Stimulated activated CD4-positive, alpha-beta T cell treated with anti-CD3 and anti-CD28 coated beads, Interleukin-1b, Interleukin-23, amount 100 ng/mL, for 1 hour (primary cell): Measurements from ENCODE around the gene CMAS.
"Not testable (repeated sequence)": the region's sequence is repeated elsewhere in the genome, so short reads cannot be mapped to it uniquely, and the experiment has no call there.

ENCODE experiments used
- DNase-seq, 2 donors: peaks; one replicate each; pipeline ENCODE4 v3.0.0-alpha.2; 2020; ENCODE audit warnings: low read depth in 2 of 2

The CMAS gene

DNA sequence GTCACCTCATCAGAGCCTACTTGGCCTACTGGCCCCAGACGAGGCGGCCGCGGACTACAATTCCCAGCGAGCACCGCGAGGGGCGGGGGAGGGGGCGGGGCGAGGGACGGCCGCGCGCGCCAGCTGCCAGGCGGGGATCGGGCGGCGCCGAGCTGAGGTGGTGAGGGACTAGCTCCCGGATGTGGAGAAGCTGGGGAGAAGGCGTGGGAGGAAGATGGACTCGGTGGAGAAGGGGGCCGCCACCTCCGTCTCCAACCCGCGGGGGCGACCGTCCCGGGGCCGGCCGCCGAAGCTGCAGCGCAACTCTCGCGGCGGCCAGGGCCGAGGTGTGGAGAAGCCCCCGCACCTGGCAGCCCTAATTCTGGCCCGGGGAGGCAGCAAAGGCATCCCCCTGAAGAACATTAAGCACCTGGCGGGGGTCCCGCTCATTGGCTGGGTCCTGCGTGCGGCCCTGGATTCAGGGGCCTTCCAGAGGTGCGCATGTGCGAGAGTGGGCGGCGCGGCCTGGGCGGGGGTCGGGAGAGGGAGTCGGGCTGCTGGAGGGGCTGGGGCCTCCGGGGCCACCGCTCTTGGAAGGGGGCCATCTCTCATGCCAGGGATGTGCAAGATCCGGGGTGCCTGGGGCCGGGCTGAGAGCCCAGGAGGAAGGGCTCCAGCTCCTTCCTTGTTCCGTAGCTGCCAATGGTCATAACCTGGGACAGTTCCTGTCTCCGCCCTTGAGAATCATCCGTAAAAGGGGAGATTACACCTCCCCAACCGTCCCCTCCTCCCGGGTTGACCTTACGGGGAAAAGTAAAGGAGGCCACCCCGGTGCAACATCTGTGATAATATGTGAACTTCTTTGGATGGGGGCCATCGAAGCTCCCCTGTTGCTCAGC is at the start of gene CMAS:
TSS of gene CMAS (plus strand) at position 129 of the 878 bp plus-strand sequence. CDS start at position 215, 86 bp downstream.
- DNase-seq = peak; percentile 42 to 72

GRCh38 chr12:21998295-21998694 is 47.7 kb upstream of the CMAS start:
- DNase-seq = no peak

DNA sequence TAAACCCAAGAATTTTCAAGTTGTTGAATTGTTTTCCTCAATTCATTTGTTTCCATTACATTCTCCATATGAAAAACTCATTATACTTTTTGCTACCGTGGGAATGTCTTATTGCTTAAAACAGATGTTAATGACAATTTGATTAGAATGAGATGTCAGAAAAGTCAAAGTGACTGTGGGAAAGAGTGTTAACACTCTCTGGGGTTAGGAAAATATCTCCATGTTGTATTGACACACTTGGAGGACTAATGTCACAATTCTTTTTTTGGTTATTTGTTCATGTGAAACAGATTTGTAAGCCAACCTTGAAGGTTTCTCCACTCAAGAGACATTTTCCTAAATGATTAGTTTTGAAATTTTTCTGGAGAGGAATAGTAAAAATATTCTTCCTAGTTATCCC is 47.2 kb upstream of the CMAS start:
- no peak for DNase-seq

GRCh38 chr12:22002430-22002829 is 43.6 kb upstream of the CMAS start:
- no peak for DNase-seq

DNA sequence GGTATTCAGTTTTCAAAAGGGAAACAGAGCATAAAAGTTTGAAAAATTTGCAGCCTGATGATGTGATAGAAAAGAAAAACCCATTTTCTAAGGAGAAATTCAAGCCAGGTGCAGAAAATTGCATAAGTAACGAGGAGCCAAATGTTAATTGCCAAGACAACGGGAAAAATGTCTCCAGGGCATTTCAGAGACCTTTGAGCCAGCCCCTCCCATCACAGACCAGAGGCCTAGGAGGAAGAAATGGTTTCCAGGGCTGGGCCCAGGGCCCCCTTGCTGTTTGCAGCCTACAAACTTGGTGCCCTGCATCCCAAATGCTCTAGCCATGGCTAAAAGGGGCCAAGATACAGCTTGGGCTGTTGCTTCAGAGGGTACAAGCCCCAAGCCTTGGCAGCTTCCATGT is 38.2 kb upstream of the CMAS start:
- DNase-seq = not testable (repeated sequence)

- DNase-seq = no peak
Measured at GRCh38 chr12:22008196-22008595, 37.8 kb upstream of the CMAS start.

- no peak for DNase-seq
Measured at GRCh38 chr12:22014041-22014782, 31.8 kb upstream of the CMAS start.

DNA sequence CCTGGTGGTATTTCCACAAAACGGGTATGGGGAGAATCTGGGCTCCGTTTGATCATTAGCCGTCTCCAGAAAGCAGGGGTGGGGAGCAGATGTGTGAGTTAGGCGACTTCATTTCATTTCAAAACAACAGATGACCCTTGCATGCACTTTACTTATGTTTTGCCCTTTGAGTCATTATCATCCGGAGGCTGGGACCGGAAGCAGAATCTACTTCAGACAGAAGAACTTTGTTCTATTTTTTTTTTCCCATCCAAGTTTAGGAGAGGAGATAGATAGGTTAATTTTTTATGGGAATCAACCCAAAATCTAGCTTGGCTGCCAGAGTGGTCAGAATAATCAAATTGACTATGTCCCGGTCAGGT is 31.3 kb upstream of the CMAS start:
- DNase-seq = no peak

DNA sequence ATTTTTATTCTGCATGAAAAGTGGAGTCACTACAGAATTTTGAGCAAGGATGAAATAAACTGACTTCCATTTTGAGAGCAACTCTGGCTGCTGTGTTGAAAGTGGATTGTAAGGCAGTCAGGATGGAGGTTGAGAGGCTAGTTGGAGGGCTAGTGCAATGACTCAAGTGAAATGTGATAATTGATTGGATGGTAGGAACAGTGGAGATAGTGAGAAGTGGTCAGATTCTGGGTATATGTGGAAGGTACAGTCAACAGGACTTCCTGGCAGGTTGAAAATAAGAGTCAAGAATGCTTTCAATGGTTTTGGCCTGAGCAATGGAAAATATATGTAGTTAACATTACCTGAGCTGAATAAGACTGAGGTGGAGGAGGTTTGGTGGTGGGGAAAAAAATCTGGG is 29.0 kb upstream of the CMAS start:
- no peak for DNase-seq

DNA sequence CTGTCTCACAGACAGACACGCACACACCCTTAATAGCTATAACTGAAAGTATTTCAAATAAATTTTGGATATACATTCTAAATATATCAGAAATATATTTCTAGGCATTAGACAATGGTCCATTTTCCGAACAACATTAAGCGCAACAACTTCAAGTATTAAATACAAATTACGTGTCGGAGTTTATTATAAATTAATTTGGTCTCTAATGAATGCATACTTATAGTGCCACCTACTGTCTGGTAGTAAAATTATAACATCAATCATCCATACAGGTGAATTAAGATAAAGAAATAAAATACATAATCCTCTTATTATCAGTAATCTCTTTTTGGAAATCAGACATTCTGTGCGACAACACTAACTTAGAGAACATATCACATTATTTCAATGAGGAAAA is 27.2 kb upstream of the CMAS start:
- no peak for DNase-seq

GRCh38 chr12:22023489-22023888 is 22.5 kb upstream of the CMAS start:
- DNase-seq = not testable (repeated sequence)

GRCh38 chr12:22029491-22029890 is 16.5 kb upstream of the CMAS start:
- DNase-seq = no peak

GRCh38 chr12:22029991-22030390 is 16.0 kb upstream of the CMAS start:
- DNase-seq = no peak

DNA sequence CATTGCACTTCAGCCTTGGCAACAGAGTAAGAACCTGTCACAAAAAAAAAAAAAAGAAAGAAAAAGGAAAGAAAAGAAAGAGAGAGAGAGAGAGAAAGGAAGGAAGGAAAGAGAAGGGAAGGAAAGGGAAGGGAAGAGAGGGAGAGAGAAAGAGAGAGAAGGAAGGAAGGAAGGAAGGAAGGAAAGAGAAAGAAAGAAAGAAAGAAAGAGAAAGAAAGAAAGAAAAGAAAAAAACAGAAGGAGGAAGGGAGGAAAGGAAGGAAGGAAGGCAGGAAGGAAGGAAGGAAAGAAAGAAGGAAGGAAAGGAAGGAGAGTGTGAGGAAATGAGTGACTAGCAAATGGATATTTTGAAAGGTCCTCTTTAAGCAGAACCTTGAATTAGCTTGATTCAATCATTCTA is 13.3 kb upstream of the CMAS start:
- no peak for DNase-seq

GRCh38 chr12:22034709-22035506 is 11.1 kb upstream of the CMAS start:
- DNase-seq = no peak

GRCh38 chr12:22037947-22038346 is 8.1 kb upstream of the CMAS start:
- DNase-seq = no peak

GRCh38 chr12:22038734-22039133 is 7.3 kb upstream of the CMAS start:
- DNase-seq = no peak

GRCh38 chr12:22039361-22039760 is 6.7 kb upstream of the CMAS start:
- DNase-seq = no peak

DNA sequence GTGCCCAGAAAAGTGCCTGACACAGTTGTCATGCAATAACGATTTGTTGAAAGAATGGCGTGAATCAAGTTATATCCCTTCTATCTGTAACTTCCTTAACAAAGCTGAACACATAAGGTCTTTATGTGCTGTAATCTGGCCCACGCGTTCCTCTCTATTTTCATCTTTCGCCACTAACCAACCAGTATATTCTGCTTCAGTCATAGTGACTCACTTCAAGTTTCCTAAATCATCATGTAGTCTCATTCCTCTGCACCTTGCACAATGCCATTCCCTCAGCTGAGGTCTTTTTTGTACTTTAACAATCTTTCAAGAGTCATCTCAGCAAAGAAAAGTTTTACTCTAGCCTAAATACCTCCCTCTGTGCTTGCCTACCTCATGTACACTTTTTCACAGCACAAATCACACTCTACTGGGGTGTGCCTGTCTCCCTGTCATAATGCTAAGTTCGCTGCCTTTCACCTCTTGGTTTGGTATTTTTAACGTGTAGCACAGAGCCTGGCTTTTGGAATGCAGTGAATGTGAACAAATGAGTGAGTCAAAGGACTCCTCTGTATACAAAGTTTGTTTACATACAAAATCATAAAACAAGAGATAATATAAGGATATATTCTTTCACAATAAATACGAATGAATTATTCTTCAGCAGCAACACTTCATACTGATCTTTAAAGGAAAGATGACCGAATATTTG is 2.9 kb upstream of the CMAS start:
- no peak for DNase-seq

DNA sequence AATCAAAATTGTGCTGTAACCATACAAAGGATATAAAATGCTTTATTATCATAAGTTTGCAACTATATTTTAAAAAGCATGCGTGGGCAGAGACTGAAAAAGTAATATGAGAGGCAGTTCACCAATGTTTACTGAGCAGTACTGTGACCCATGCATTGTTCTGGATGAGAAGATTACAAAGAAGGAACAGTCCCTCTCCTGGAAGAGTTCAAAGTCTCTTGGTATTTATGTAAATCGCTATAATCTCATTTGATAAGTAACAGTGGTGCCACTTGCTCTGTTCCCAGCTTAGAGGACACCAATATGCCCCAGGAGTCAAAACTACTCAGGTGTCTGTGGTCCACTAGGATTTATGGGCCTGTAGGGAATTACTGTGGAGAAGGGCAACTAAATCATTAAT is 2.1 kb upstream of the CMAS start:
- DNase-seq = no peak

GRCh38 chr12:22044391-22044790 is 1.6 kb upstream of the CMAS start:
- DNase-seq = no peak

GRCh38 chr12:22046968-22047390 is 961 bp downstream of the CMAS start:
- DNase-seq = no peak
